IMR-90 (cell line): Measurements from ENCODE around the gene GNAO1. TPM values are rescaled to one million over a fixed set of nuclear protein-coding genes. Genes with fewer than 3 reads are reported as not detected.

Experiments used
- ATAC-seq: fragments of 200-7000 bp; cut with Tn5 transposase; 2 replicates; pipeline ENCODE4 v1.9.1; 2020; ENCODE audit warnings: low read depth, mild to moderate bottlenecking, moderate library complexity
- BruUV-seq: library from RNA; stranded (reverse); fragments of 400-500 nt; replicated peaks from 2 replicates; lab custom pipeline; 2021; lab: Mats Ljungman, UMichigan
- CTCF ChIA-PET: fragments of 300-600 bp; formaldehyde crosslinking; extraction: SDS; loops from one replicate; lab custom pipeline; 2021; ENCODE audit warnings: antibody characterized with exemption; lab: Yijun Ruan, JAX
- POLR2A ChIA-PET: fragments of 300-600 bp; sonication (Branson Sonifier 250); formaldehyde crosslinking; loops from one replicate; lab custom pipeline; 2022; ENCODE audit warnings: antibody characterized with exemption; ENCODE audit not compliant: unreplicated experiment; lab: Charles Lee
- DNase-seq: peaks from one replicate; pipeline ENCODE4 v3.0.0; 2013
- H2AFZ ChIP-seq: replicated peaks from 2 replicates; pipeline ENCODE3; 2013; ENCODE audit warnings: low read length, mild to moderate bottlenecking; ENCODE audit not compliant: poor library complexity
- H2AK5ac ChIP-seq: 2 replicates; pipeline ENCODE4 v1.6.1; 2013; ENCODE audit warnings: low read depth, low read length, inconsistent platforms
- H2AK9ac ChIP-seq: replicated peaks from 2 replicates; pipeline ENCODE3; 2013; ENCODE audit warnings: mild to moderate bottlenecking, low read depth, low read length, moderate library complexity; ENCODE audit not compliant: poor library complexity
- H2BK120ac ChIP-seq: 2 replicates; pipeline ENCODE4 v1.6.1; 2013; ENCODE audit warnings: low read depth, low read length, inconsistent platforms
- H2BK15ac ChIP-seq: 3 replicates; pipeline ENCODE4 v1.6.1; 2013; ENCODE audit warnings: low read depth, low read length, inconsistent platforms
- H2BK20ac ChIP-seq: 2 replicates; pipeline ENCODE4 v1.6.1; 2013; ENCODE audit warnings: low read depth, mild to moderate bottlenecking, inconsistent platforms, low read length, moderate library complexity
- H2BK5ac ChIP-seq: 2 replicates; pipeline ENCODE4 v1.6.1; 2013; ENCODE audit warnings: mild to moderate bottlenecking, low read depth, low read length, inconsistent platforms; ENCODE audit not compliant: poor library complexity, severe bottlenecking
- H3K14ac ChIP-seq: replicated peaks from 2 replicates; pipeline ENCODE4 v1.6.1; 2013; ENCODE audit warnings: low read depth, low read length, inconsistent platforms
- H3K18ac ChIP-seq: 2 replicates; pipeline ENCODE4 v1.6.1; 2013; ENCODE audit warnings: low read depth, low read length, control low read depth
- H3K23ac ChIP-seq: 2 replicates; pipeline ENCODE4 v1.6.1; 2013; ENCODE audit warnings: low read depth, low read length, inconsistent platforms
- H3K27ac ChIP-seq: 2 replicates; pipeline ENCODE4 v1.5.1; 2013; ENCODE audit warnings: mild to moderate bottlenecking, control low read depth, low read length; ENCODE audit not compliant: insufficient read depth
- H3K27me3 ChIP-seq: 2 replicates; pipeline ENCODE4 v1.6.1; 2013; ENCODE audit warnings: low read length; ENCODE audit not compliant: control insufficient read depth, insufficient read depth
- H3K36me3 ChIP-seq: 2 replicates; pipeline ENCODE4 v1.6.1; 2013; ENCODE audit warnings: low read length, mixed read lengths; ENCODE audit not compliant: control insufficient read depth, insufficient read depth
- H3K4ac ChIP-seq: 2 replicates; pipeline ENCODE4 v1.6.1; 2013; ENCODE audit warnings: low read depth, low read length, inconsistent platforms
- H3K4me1 ChIP-seq: 2 replicates; pipeline ENCODE4 v1.6.1; 2013; ENCODE audit warnings: low read length, mixed read lengths; ENCODE audit not compliant: control insufficient read depth, insufficient read depth
- H3K4me2 ChIP-seq: 2 replicates; pipeline ENCODE4 v1.6.1; 2013; ENCODE audit warnings: low read depth, mild to moderate bottlenecking, control low read depth, low read length, moderate library complexity
- H3K4me3 ChIP-seq: 2 replicates; pipeline ENCODE4 v1.5.1; 2013; ENCODE audit warnings: low read depth, mild to moderate bottlenecking, control low read depth, low read length, moderate library complexity; ENCODE audit not compliant: insufficient read depth
- H3K56ac ChIP-seq: 2 replicates; pipeline ENCODE4 v1.6.1; 2013; ENCODE audit warnings: low read length, inconsistent platforms; ENCODE audit not compliant: insufficient read depth; ENCODE audit errors: extremely low read depth
- H3K79me1 ChIP-seq, 2 experiments: 2 replicates each; pipeline ENCODE4 v1.6.1; 2013; ENCODE audit warnings: low read length in 2 of 2, inconsistent platforms in 1 of 2, low read depth in 1 of 2
- H3K9ac ChIP-seq: 2 replicates; pipeline ENCODE4 v1.6.1; 2013; ENCODE audit warnings: low read depth, low read length, control low read depth
- H3K9me1 ChIP-seq: 2 replicates; pipeline ENCODE4 v1.6.1; 2013; ENCODE audit warnings: low read length, inconsistent platforms; ENCODE audit not compliant: insufficient read depth
- H3K9me3 ChIP-seq: 2 replicates; pipeline ENCODE4 v1.6.1; 2013; ENCODE audit warnings: low read length; ENCODE audit not compliant: control insufficient read depth, insufficient read depth
- H4K20me1 ChIP-seq: 2 replicates; pipeline ENCODE4 v1.6.1; 2013; ENCODE audit warnings: low read length, inconsistent platforms; ENCODE audit not compliant: insufficient read depth
- H4K5ac ChIP-seq: 2 replicates; pipeline ENCODE4 v1.6.1; 2013; ENCODE audit warnings: mild to moderate bottlenecking, low read depth, low read length, control low read depth
- H4K8ac ChIP-seq, 2 experiments: 2 replicates each; pipeline ENCODE4 v1.6.1; 2013; ENCODE audit warnings: low read depth in 2 of 2, low read length in 2 of 2, control low read depth in 1 of 2, inconsistent platforms in 1 of 2
- H4K91ac ChIP-seq: 2 replicates; pipeline ENCODE4 v1.6.1; 2013; ENCODE audit warnings: low read depth, low read length, inconsistent platforms; ENCODE audit not compliant: insufficient read depth
- CEBPB ChIP-seq: IDR thresholded peaks from 2 replicates; pipeline ENCODE4 v1.6.1; 2012; ENCODE audit warnings: low read depth, low read length, improper control_type of control experiment
- ELK1 ChIP-seq: fragments of 150-350 bp; IDR thresholded peaks from 2 replicates; pipeline ENCODE4 v1.6.1; 2016; ENCODE audit warnings: low read depth, mild to moderate bottlenecking, low read length, moderate library complexity, borderline replicate concordance
- MAFK ChIP-seq: IDR thresholded peaks from 2 replicates; pipeline ENCODE4 v1.6.1; 2012; ENCODE audit warnings: low read depth, low read length, improper control_type of control experiment
- MAZ ChIP-seq: IDR thresholded peaks from 2 replicates; pipeline ENCODE4 v1.6.1; 2012; ENCODE audit warnings: low read depth, mild to moderate bottlenecking, low read length, improper control_type of control experiment, moderate library complexity, borderline replicate concordance
- MXI1 ChIP-seq: IDR thresholded peaks from 2 replicates; pipeline ENCODE4 v1.6.1; 2012; ENCODE audit warnings: low read depth, mild to moderate bottlenecking, low read length, moderate library complexity, borderline replicate concordance
- RCOR1 ChIP-seq: IDR thresholded peaks from 2 replicates; pipeline ENCODE4 v1.6.1; 2012; ENCODE audit warnings: mild to moderate bottlenecking, low read length, improper control_type of control experiment; ENCODE audit not compliant: insufficient replicate concordance
- RFX5 ChIP-seq: IDR thresholded peaks from 2 replicates; pipeline ENCODE4 v1.8.0; 2012; ENCODE audit warnings: low read depth, mild to moderate bottlenecking, low read length, moderate library complexity
- SMC3 ChIP-seq: fragments of 150-350 bp; IDR thresholded peaks from 2 replicates; pipeline ENCODE4 v1.6.1; 2016; ENCODE audit warnings: low read depth, mild to moderate bottlenecking, antibody characterized with exemption, low read length, moderate library complexity
- USF2 ChIP-seq: fragments of 150-350 bp; IDR thresholded peaks from 2 replicates; pipeline ENCODE4 v1.6.1; 2017; ENCODE audit warnings: mild to moderate bottlenecking, antibody characterized with exemption, low read length, low read depth
- WGBS, 2 experiments: methylation state at CpG; one replicate each; pipeline versions ENCODE4 v1.1.5 to v1.1.7; 2013; ENCODE audit warnings: missing lambda C conversion rate in 2 of 2; ENCODE audit not compliant: insufficient read length in 1 of 2; ENCODE audit errors: extremely low coverage in 2 of 2; 5-methylcytosine and 5-hydroxymethylcytosine counted together
- dilution Hi-C: fragments of 300-500 bp; cut with HindIII; formaldehyde crosslinking; loops from one replicate; pipeline ENCODE4 v1.14.3; 2018; ENCODE audit warnings: low sequenced_read_pairs; ENCODE audit not compliant: unreplicated experiment
- in situ Hi-C: fragments of 300-500 bp; cut with MboI; formaldehyde crosslinking; loops from 3 replicates; pipeline ENCODE4 v1.14.3; 2019; ENCODE audit warnings: low sequenced_read_pairs, inconsistent platforms, mixed read lengths
- intact Hi-C: fragments of 100-400 bp; cut with micrococcal nuclease; formaldehyde crosslinking; loops from 2 replicates; pipeline ENCODE4 v1.10.0; 2022
- polyA plus RNA-seq, 3 experiments: library from polyadenylated mRNA; depleted of rRNA; stranded (reverse); fragments of >200 nt; gene quantifications; 2 replicates each; pipeline ENCODE4 v1.2.3, GENCODE V29; 2012; ENCODE audit warnings: low replicate concordance in 1 of 3
- total RNA-seq: library from RNA; depleted of rRNA; stranded (reverse); fragments of >200 nt; gene quantifications from 2 replicates; pipeline ENCODE4 v1.2.3, GENCODE V29; 2012

The GNAO1 gene
- total and polyA plus RNA-seq, 2 of the 4 experiments (the other 2 are of a cell fraction) = under 0.01 to 0.07 TPM

GRCh38 chr16:56399047-56399446 is 207.8 kb downstream of the GNAO1 start:
- H3K4me2 ChIP-seq = no peak overlapping the region
- H2BK20ac ChIP-seq = no peak overlapping the region
- H4K8ac ChIP-seq = no peak overlapping the region
- H2BK120ac ChIP-seq = no peak overlapping the region
- no peak overlapping the region for H2AK9ac ChIP-seq
- no peak overlapping the region for H2AFZ ChIP-seq
- ATAC-seq (no peak), DNase-seq (no peak)
- no peak overlapping the region for H3K4ac ChIP-seq
- no peaks in the 10 kb centered on the region for H3K4me1 ChIP-seq
- no peak overlapping the region for H3K14ac ChIP-seq
- intact Hi-C loops = no loop called here
- no peak overlapping the region for H3K23ac ChIP-seq
- no TSS peak for BruUV-seq
- H3K27ac ChIP-seq = no peak overlapping the region
- H3K36me3 ChIP-seq = peaks cover 23% of the 10 kb centered on the region
- ChIA-PET CTCF (no interaction called here), POLR2A (no interaction called here)
- no peak overlapping the region for H3K9ac ChIP-seq
- no peak overlapping the region for H2AK5ac ChIP-seq
- H3K27me3 ChIP-seq = no peaks in the 10 kb centered on the region
- dilution Hi-C loops = no loop called here
- H3K18ac ChIP-seq = no peak overlapping the region
- in situ Hi-C loops = no loop called here
- no peaks in the 10 kb centered on the region for H4K20me1 ChIP-seq
- peaks cover 15% of the 10 kb centered on the region in 2 experiments for H3K79me1 ChIP-seq
- TF ChIP-seq MAZ = no peak
- TF ChIP-seq MAFK = no peak
- TF ChIP-seq RCOR1 = no peak
- TF ChIP-seq MXI1 = no peak
- TF ChIP-seq CEBPB = no peak
- no peak for TF ChIP-seq RFX5
- no peak for TF ChIP-seq SMC3
- no peak for TF ChIP-seq USF2
- TF ChIP-seq ELK1 = no peak
- peaks cover 3% of the 10 kb centered on the region for H3K9me1 ChIP-seq
- no peak overlapping the region for H2BK5ac ChIP-seq
- no peak overlapping the region for H2BK15ac ChIP-seq
- H3K4me3 ChIP-seq = no peak overlapping the region
- no peak overlapping the region for H4K5ac ChIP-seq
- no peak overlapping the region for H4K91ac ChIP-seq
- H3K56ac ChIP-seq = no peak overlapping the region
- WGBS, 2 experiments = no CpG with 5 or more reads among the region's 2 CpGs
- no peaks in the 10 kb centered on the region for H3K9me3 ChIP-seq
